ENCODE results near the gene DEFB110.

The DEFB110 gene

GRCh38 chr6:50021894-50022293, at the start of gene DEFB110:
DEFB110 (minus strand) TSS chr6:50021994; CDS start chr6:50021935, 59 bp downstream.
- no peak for DNase-seq

GRCh38 chr6:50070101-50070500, 48.3 kb upstream of the DEFB110 start:
- no peak for DNase-seq

- no peak for DNase-seq
Observed at GRCh38 chr6:50062051-50062450, 40.3 kb upstream of the DEFB110 start.

- no peak for DNase-seq
Observed at GRCh38 chr6:50056242-50056641, 34.4 kb upstream of the DEFB110 start.

- DNase-seq = no peak
Observed at GRCh38 chr6:50049829-50050228, 28.0 kb upstream of the DEFB110 start, which contains the start of gene DEFB112. DEFB112 (minus strand) TSS chr6:50049929; CDS start chr6:50049869, 60 bp downstream.

GRCh38 chr6:50047026-50047425, 25.2 kb upstream of the DEFB110 start:
- no peak for DNase-seq

GRCh38 chr6:50030777-50031562, 9.2 kb upstream of the DEFB110 start:
- DNase-seq = peak; percentile 18

DNA sequence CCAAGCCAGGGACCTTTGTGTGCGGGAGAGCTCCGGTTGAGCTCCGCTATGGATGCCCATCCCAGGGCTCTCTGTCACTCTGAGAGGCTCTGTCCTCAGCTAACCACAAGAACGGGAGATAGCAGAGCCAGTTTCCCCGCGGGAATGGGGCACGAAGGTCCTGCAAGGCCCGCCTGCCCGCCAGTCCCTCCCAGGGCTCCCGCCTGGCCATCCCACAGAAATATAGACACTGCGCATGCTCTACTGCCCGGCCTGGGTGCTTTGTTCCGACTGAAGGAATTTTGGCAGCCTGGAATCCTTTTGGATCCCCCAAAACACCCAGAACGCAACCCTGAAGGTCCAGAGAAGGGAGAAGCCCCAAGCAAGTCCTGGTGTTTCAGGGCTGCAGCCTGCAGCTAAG, 8.6 kb upstream of the DEFB110 start:
- no peak for DNase-seq

DNA sequence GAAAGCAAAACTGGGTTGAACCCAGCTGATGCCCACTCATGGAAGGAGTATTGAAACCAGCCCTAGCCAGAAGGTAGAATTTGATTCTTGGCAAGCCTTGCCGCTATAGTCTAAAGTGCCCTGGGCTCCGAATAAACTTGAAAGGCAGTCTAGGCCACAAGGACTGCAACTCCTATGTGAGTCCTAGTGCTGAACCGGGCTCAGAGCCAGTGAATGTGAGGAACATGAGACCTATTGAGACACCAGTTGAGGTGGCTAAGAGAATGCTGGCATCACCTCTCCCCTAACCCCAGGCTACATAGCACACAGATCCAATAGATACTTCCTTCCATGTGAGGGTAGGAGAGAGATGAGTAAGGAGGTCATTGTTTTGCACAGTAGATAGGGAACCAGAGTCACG, 3.5 kb upstream of the DEFB110 start:
- no peak for DNase-seq

DNA sequence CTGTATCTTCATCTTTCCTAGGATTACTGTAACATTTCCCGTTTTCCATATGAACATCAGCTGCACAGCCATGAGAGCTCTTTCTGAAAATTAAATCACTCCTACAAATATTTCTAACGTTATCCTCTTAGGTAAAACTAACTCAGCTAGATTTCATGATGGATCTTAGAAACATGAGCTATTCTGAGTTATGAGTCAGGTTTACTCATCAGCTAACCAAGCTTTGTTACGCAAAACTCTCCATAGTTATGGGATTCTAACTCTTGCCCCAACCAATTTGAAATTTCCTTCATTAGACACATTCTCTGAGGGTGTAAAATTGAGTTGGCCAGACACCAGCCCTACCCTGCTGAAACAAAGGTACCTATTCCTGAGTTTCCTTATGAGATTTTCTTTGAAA, 14.0 kb downstream of the DEFB110 start:
- no peak for DNase-seq

DNA sequence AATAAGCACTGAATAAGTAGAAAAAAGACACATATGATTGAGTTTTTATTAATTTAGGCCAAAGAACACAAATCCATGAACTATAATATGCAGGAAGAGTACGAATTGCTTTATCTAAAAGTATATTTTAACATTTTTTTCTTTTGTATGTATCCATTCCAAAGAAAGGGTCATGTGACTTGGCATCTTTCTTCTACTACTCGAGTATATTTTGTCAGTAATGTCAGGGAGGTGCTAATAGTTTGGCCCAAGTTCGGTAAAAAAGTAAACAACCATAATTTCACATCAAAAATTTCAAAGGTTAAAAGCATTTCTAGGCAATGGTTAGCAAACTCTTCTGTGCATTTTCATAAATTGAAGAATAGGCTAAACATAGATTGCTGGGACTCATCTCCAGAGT, 18.7 kb downstream of the DEFB110 start:
- DNase-seq = no peak

DNA sequence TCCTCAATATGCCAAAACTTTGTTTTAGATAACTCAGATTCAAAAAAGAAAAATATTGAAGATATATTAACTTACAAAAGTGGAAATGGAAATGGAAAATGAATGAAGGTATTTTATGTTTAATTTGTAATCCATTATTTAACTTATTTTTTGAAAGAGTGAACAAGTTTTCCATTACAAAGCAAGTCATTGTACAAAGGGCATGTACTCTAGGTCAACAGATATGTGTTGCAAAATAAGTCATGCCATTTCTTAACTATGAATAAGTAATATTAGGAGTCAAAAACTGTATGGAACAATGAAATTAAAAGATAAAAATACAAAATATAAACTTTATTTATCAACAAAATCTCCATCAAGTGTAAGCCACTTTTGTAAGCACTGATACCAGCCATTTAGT, 26.5 kb downstream of the DEFB110 start:
- no peak for DNase-seq

DNA sequence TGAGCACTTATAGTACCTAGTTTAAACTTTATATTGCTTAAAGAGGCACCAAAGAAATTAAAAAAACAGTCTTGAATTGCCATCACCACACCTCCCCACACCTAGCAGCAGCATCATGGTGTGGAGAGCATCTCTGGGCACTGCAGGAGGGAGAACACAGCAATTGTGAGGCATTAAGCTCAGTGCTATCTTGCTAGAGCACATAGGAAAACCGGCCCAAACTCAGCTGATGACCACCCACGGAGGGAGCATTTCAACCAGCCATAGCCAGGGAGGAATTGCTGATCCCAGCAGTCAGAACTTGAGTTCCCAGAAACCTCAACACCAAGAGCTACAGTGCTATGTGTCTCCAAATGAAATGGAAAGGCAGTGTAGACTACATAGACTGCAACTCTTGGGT, 32.9 kb downstream of the DEFB110 start:
- no peak for DNase-seq

DNA sequence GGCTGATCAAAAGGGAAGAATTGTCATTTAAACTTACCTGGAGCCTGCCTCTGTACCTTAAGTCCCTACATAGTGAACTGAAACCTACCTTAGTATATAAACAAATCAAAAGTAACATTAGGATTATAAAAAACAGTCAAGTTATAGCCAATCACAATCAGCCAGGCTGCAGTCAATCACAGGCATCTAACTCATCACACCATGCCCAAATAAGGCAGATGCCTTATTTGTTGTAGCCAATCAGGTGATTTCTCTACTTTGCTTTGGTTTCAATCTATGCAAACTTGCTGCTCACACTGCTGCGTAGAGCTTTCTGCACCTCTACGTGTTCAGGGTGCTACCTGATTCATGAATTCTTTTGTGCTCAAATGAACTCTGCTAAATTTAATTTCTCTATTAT, 34.0 kb downstream of the DEFB110 start:
- no peak for DNase-seq

DNA sequence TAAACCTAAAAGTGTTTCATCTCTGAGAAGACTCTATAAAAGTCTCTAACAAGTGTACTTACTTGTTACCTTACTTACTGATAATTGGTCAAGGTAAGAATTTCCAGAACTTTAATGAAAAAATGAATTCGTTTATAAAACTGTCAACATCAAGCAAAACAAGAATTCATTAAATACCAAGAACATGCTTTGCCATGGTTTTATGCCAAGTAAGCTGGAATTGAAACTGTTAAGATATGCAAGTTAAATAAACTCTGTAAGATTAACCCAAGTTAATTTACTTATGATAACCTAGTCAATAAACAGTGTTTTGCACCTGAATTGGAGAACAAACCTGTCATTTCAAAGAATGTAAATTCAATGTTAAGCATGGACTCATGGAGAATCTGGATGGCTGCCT, 35.2 kb downstream of the DEFB110 start:
- DNase-seq = no peak

DNA sequence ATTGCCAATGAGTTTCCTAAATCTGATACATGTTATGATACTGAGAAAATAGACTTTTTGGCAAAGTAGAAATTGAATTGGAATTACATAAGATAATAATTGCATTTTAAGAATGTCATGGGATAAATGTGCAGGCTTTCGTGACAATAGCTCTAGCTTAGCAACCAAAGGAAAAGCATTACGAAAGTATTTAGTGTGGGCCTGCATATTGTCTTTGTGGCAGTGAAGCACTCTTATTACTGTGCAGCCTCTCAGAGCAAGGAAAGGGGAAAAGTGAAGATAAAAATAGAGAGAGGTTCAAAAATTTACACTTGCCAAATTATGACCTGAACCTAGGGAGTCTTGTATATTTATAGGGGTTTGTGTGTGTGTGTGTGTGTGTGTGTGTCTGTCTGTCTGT, 39.7 kb downstream of the DEFB110 start:
- DNase-seq = no peak

DNA sequence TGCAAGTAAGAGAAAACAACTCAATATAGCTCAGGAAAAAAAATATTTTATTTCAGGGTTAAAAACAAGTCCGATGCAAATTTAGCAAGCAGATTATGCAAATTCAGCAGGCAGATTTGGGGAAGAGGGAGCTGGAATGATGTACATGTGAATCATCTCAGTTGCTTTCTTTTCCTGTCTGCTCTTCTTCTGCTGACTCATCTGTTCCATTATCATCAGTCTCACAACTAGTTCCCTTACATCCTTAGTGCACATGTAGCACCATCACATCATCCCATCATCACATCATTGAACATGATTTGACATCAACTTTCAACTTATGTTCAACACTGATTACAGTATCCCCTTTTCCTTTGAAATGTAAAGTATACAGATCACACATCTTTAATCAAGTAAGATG, 40.9 kb downstream of the DEFB110 start:
- DNase-seq = no peak

DNA sequence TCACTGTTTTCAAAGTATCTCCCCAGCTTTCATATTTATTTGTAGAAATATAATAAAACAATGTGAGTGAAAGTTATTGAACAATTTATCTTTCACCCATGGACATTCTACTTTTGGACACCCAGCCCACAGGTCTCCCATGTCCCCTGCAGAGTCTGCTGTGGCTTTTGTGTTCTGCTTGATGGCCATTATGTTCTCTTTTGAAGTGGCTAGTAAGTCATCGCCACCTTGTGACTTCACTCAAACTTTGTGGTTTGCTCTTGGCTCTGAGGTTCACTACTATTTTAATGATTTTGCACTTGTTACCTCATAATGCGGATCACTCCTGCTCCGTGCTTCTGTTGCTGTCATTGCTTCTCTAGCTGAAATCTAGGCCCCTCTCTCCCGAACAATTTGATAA, 42.2 kb downstream of the DEFB110 start:
- DNase-seq = no peak

GRCh38 chr6:49978332-49979226, 43.2 kb downstream of the DEFB110 start:
- no peak for DNase-seq

DNA sequence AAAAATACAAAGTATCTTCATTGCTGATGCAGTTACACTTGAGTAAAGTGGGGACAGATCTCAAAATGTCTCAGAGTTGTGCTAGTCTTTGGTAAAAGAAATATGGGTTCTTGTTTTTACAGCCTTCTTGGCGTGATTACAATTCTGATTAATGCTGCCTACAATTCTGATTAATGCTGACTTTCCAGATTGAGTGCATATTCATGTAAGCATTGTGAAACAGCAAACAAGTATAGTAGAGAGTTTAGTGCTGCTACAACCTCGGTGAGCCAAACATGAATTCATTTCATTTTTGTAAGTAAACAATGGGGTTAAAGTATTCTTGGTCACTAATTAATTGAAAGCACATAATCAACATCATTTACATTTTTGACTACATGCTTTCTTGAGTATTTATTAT, 52.2 kb downstream of the DEFB110 start, which contains the start of gene DEFB113:
DEFB113 (minus strand) TSS at position 21 of the 400 bp plus-strand sequence; CDS start at position 21, 0 bp downstream.
- DNase-seq = no peak

Measured in NCI-H1694 treated with DMSO at 0.1 percent for 48 hours (cell line).